ENCODE results near the gene UBAP1L. TPM values are rescaled to one million over a fixed set of nuclear protein-coding genes. Genes with fewer than 3 reads are reported as not detected.
"Not testable (repeated sequence)": the region's sequence is repeated elsewhere in the genome, so short reads cannot be mapped to it uniquely, and the experiment has no call there.

The UBAP1L gene
- total RNA-seq, 1 donor: 3.3 TPM

DNA sequence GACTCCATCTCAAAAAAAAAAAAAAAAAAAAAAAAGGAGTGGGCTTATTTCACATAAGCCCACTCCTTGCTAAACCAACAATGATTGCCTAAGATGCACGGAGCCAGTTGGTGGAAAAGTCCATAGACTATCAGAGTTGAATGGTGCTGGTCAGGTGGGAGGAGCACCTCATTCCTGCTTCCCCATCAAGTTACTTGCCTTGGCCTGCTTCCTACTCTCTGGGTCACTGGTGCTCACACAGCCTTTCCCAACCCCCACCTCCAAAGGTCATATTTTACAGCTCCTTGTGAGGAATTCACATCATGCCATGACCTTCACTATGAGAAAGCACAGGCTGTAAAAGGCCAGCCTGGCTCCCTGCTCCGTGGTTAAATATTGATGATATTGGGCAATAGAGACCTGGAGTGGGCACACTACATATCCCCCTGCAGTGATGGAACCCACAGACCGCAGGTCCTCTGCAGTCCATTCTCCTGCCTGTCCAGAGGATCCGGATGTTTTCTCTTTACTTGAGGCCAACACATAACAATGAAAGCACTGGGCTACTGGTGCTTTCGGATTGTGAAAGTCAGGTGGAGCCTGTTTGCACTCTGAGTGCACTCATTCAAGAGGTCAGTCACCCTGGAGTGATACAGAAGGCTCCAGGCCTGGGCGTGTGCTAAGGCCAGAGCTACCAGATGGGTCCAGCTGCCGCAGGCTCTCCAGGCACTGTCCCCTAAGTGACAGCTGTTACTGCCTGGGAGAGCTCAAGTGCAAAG is 70.1 kb downstream of the UBAP1L start, which contains the start of gene SLC51B:
Gene SLC51B (plus strand): TSS at position 664 of the 758 bp plus-strand sequence. CDS start 4,618 bp downstream, outside the sequence.
- H3K36me3 ChIP-seq (ENCODE audit: insufficient read depth, low read length): no peaks in the 10 kb centered on the region
- no peak within 1 kb of the TSS for H2AFZ ChIP-seq (ENCODE audit: low read length)
- H3K27me3 ChIP-seq (ENCODE audit: insufficient read depth, low read length): no peaks in the 10 kb centered on the region
- H3K27ac ChIP-seq (ENCODE audit: low read depth, low read length): no peak within 1 kb of the TSS
- H3K4me3 ChIP-seq (ENCODE audit: insufficient read depth, low read length): no peak within 1 kb of the TSS
- DNase-seq (ENCODE audit: insufficient read length, low spot score, missing footprints): no peak
- H4K20me1 ChIP-seq (ENCODE audit: insufficient read depth, low read length): no peaks in the 10 kb centered on the region
- H3K79me2 ChIP-seq (ENCODE audit: insufficient read depth, low read length): no peaks in the 10 kb centered on the region
- H3K4me1 ChIP-seq (ENCODE audit: insufficient read depth, low read length): peaks cover 23% of the 10 kb centered on the region
- H3K9me3 ChIP-seq (ENCODE audit: low read depth, low read length): no peaks in the 10 kb centered on the region
- no peak within 1 kb of the TSS for H3K4me2 ChIP-seq (ENCODE audit: insufficient read depth, low read length)
- TF ChIP-seq, protein P1, sequence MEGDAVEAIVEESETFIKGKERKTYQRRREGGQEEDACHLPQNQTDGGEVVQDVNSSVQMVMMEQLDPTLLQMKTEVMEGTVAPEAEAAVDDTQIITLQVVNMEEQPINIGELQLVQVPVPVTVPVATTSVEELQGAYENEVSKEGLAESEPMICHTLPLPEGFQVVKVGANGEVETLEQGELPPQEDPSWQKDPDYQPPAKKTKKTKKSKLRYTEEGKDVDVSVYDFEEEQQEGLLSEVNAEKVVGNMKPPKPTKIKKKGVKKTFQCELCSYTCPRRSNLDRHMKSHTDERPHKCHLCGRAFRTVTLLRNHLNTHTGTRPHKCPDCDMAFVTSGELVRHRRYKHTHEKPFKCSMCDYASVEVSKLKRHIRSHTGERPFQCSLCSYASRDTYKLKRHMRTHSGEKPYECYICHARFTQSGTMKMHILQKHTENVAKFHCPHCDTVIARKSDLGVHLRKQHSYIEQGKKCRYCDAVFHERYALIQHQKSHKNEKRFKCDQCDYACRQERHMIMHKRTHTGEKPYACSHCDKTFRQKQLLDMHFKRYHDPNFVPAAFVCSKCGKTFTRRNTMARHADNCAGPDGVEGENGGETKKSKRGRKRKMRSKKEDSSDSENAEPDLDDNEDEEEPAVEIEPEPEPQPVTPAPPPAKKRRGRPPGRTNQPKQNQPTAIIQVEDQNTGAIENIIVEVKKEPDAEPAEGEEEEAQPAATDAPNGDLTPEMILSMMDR (IDR thresholded peaks at IDR 0.05; ENCODE audit: extremely low read depth, low read depth, low read length): no peak

DNA sequence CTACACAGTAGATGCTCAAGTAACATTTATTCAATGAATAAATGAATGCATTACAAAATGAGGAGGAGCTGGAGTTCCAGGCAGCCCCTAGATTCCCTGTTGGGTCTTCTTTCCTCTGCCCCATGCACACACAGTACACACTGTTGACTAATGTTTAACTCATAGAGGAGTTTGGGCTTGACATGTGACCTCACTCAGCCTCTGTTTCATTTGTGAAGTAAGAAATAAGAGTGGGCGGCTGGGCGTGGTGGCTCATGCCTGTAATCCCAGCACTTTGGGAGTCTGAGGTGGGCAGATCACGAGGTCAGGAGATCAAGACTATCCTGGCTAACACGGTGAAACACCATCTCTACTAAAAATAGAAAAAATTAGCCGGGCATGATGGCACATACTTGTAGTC is 70.8 kb downstream of the UBAP1L start:
- not testable (repeated sequence) for H4K20me1 ChIP-seq (ENCODE audit: insufficient read depth, low read length); H3K27ac ChIP-seq (ENCODE audit: low read depth, low read length); H3K4me2 ChIP-seq (ENCODE audit: insufficient read depth, low read length); H3K27me3 ChIP-seq (ENCODE audit: insufficient read depth, low read length); H3K4me3 ChIP-seq (ENCODE audit: insufficient read depth, low read length); H3K9me3 ChIP-seq (ENCODE audit: low read depth, low read length); H3K36me3 ChIP-seq (ENCODE audit: insufficient read depth, low read length); H2AFZ ChIP-seq (ENCODE audit: low read length); H3K79me2 ChIP-seq (ENCODE audit: insufficient read depth, low read length)
- H3K4me1 ChIP-seq (ENCODE audit: insufficient read depth, low read length): peaks cover 17% of the 10 kb centered on the region
- peak; percentile 85 for DNase-seq (ENCODE audit: insufficient read length, low spot score, missing footprints)

- Histone ChIP-seq H3K4me1 (ENCODE audit: insufficient read depth, low read length) (peaks cover 17% of the 10 kb centered on the region), H3K9me3 (ENCODE audit: low read depth, low read length) (no peaks in the 10 kb centered on the region), H3K27me3 (ENCODE audit: insufficient read depth, low read length) (no peaks in the 10 kb centered on the region), H3K4me2 (ENCODE audit: insufficient read depth, low read length) (no peak overlapping the region), H2AFZ (ENCODE audit: low read length) (no peak overlapping the region), H3K27ac (ENCODE audit: low read depth, low read length) (no peak overlapping the region), H3K79me2 (ENCODE audit: insufficient read depth, low read length) (no peaks in the 10 kb centered on the region), H3K4me3 (ENCODE audit: insufficient read depth, low read length) (no peak overlapping the region), H4K20me1 (ENCODE audit: insufficient read depth, low read length) (no peaks in the 10 kb centered on the region), H3K36me3 (ENCODE audit: insufficient read depth, low read length) (no peaks in the 10 kb centered on the region)
- no peak for DNase-seq (ENCODE audit: insufficient read length, low spot score, missing footprints)
- TF ChIP-seq, protein P1 (IDR thresholded peaks at IDR 0.05; ENCODE audit: extremely low read depth, low read depth, low read length): no peak
Measured at GRCh38 chr15:65042776-65043327, 72.1 kb downstream of the UBAP1L start.

Small RNA genes lying within 50 kb of the gene (small RNA-seq; reads per million reads assigned to genes)
- not detected for gene AC013553.1

Other genes with a start within 250 kb of the UBAP1L start
- 3.8 and 6.2 TPM in 2 replicates for gene ANKDD1A, start 203.3 kb downstream of the UBAP1L start, total RNA-seq
- 142 and 164 TPM in 2 replicates for gene SPG21, start 125.3 kb downstream of the UBAP1L start, total RNA-seq
- 24.5 and 31.8 TPM in 2 replicates for gene MTFMT, start 85.6 kb downstream of the UBAP1L start, total RNA-seq
- gene SLC51B, start 69.8 kb downstream of the UBAP1L start, total RNA-seq: not detected in 2 replicates
- under 0.01 and 0.36 TPM in 2 replicates for gene RASL12, start 47.2 kb downstream of the UBAP1L start, total RNA-seq
- not detected in 2 replicates for gene KBTBD13, start 38.5 kb downstream of the UBAP1L start, total RNA-seq
- gene PDCD7, start 18.6 kb upstream of the UBAP1L start, total RNA-seq: 19.5 and 20.3 TPM in 2 replicates
- 39.5 and 46.7 TPM in 2 replicates for gene CLPX, start 70.1 kb upstream of the UBAP1L start, total RNA-seq
- gene CILP, start 96.3 kb upstream of the UBAP1L start, total RNA-seq: under 0.01 TPM in 2 replicates
- gene PARP16, start 171.7 kb upstream of the UBAP1L start, total RNA-seq: 6.2 and 6.5 TPM in 2 replicates
- gene RNU5A-1, start 180.9 kb upstream of the UBAP1L start, total RNA-seq: not detected in 2 replicates
- gene RNU5B-1, start 189.5 kb upstream of the UBAP1L start, total RNA-seq: not detected in 2 replicates

All from osteoblast (primary cell).